HCT116 (cell line): ENCODE data around the gene KCNA3. TPM values are rescaled to one million over a fixed set of nuclear protein-coding genes. Genes with fewer than 3 reads are reported as not detected.

Experiments
- ATAC-seq: fragments of 200-7000 bp; cut with Tn5 transposase; 2 replicates; pipeline ENCODE4 v1.9.1; 2020; ENCODE audit warnings: mild to moderate bottlenecking, moderate library complexity
- BruUV-seq: library from RNA; stranded (reverse); fragments of 400-500 nt; replicated peaks from 2 replicates; lab custom pipeline; 2021; lab: Mats Ljungman, UMichigan
- CTCF ChIA-PET: fragments of 300-600 bp; sonication (Branson Sonifier 250); formaldehyde crosslinking; loops from one replicate; lab custom pipeline; 2021; ENCODE audit warnings: antibody characterized with exemption; lab: Charles Lee
- POLR2A ChIA-PET: fragments of 300-600, 350-600 bp; sonication (Branson Sonifier 250); formaldehyde crosslinking; loops from one replicate; lab custom pipeline; 2021; ENCODE audit warnings: antibody characterized with exemption; lab: Charles Lee
- RAD21 ChIA-PET, 2 experiments: fragments of 300-600 bp; sonication (Branson Sonifier 250); formaldehyde crosslinking; loops; one replicate each; lab custom pipeline; 2023; ENCODE audit warnings: low total read pairs in 2 of 2; ENCODE audit not compliant: uncharacterized antibody in 2 of 2, unreplicated experiment in 2 of 2, low non-redundant PET in 1 of 2; lab: Charles Lee
- DNase-seq: peaks from one replicate; pipeline ENCODE4 v3.0.0-alpha.2; 2010; ENCODE audit warnings: low read depth, low spot score
- H2AFZ ChIP-seq: fragments of 200-600 bp; shearing (Covaris generic), sonication (generic); 2 replicates; pipeline ENCODE4 v1.6.1; 2017; ENCODE audit warnings: low read depth, mixed run types, mixed read lengths, antibody characterized with exemption, low read length; ENCODE audit not compliant: poor library complexity, severe bottlenecking
- H3K27ac ChIP-seq: 2 replicates; pipeline ENCODE4 v1.5.1; 2012; ENCODE audit warnings: low read depth, low read length
- H3K27me3 ChIP-seq: fragments of 200-600 bp; sonication (generic); 2 replicates; pipeline ENCODE4 v1.6.1; 2016; ENCODE audit warnings: mixed run types, low read length, mixed read lengths; ENCODE audit not compliant: insufficient read depth
- H3K36me3 ChIP-seq, 2 experiments: fragments of 200-500 bp in 1 of 2; fragments of 200-600 bp in 1 of 2; sonication (Bioruptor generic) in 1 of 2; sonication (generic) in 1 of 2; 2 replicates each; pipeline versions ENCODE4 v1.5.1 to v1.6.1; 2014 to 2016; ENCODE audit warnings: low read length in 2 of 2, inconsistent platforms in 1 of 2, mixed read lengths in 1 of 2, mixed run types in 1 of 2; ENCODE audit not compliant: insufficient read depth in 2 of 2, control insufficient read depth in 1 of 2
- H3K4me1 ChIP-seq, 2 experiments: fragments of 200-600 bp in 1 of 2; sonication (generic) in 1 of 2; 2 replicates each; pipeline versions ENCODE4 v1.5.1 to v1.6.1; 2012 to 2017; ENCODE audit warnings: low read length in 2 of 2, inconsistent platforms in 1 of 2, mild to moderate bottlenecking in 1 of 2, mixed read lengths in 1 of 2, mixed run types in 1 of 2, moderate library complexity in 1 of 2; ENCODE audit not compliant: insufficient read depth in 2 of 2, control insufficient read depth in 1 of 2
- H3K4me2 ChIP-seq: fragments of 200-600 bp; sonication (generic); 2 replicates; pipeline ENCODE4 v1.6.1; 2017; ENCODE audit warnings: mixed run types, low read length, mixed read lengths
- H3K4me3 ChIP-seq, 2 experiments: fragments of 200-600 bp in 1 of 2; sonication (generic) in 1 of 2; replicated peaks in 1 of 2; 2 replicates each; pipeline ENCODE4 v1.5.1; 2011 to 2016; ENCODE audit warnings: low read length in 2 of 2, control low read depth in 1 of 2, low read depth in 1 of 2, mild to moderate bottlenecking in 1 of 2, mixed read lengths in 1 of 2, mixed run types in 1 of 2
- H3K79me2 ChIP-seq: fragments of 200-600 bp; sonication (generic); 2 replicates; pipeline ENCODE4 v1.6.1; 2017; ENCODE audit warnings: mild to moderate bottlenecking, mixed run types, low read length, moderate library complexity, mixed read lengths; ENCODE audit not compliant: insufficient read depth
- H3K9ac ChIP-seq: fragments of 200-600 bp; sonication (generic); 2 replicates; pipeline ENCODE4 v1.6.1; 2016; ENCODE audit warnings: low read length, mixed read lengths
- H3K9me2 ChIP-seq: fragments of 200-600 bp; sonication (generic), shearing (Covaris generic); 2 replicates; pipeline ENCODE4 v1.6.1; 2017; ENCODE audit warnings: mixed run types, mild to moderate bottlenecking, moderate library complexity; ENCODE audit not compliant: insufficient read depth
- H3K9me3 ChIP-seq, 2 experiments: fragments of 200-500 bp in 1 of 2; fragments of 200-600 bp in 1 of 2; sonication (Bioruptor generic) in 1 of 2; sonication (generic) in 1 of 2; 2 replicates each; pipeline ENCODE4 v1.6.1; 2014 to 2017; ENCODE audit warnings: low read length in 2 of 2, mixed read lengths in 2 of 2, inconsistent platforms in 1 of 2, low read depth in 1 of 2, mild to moderate bottlenecking in 1 of 2, mixed run types in 1 of 2, moderate library complexity in 1 of 2; ENCODE audit not compliant: control insufficient read depth in 1 of 2, insufficient read depth in 1 of 2
- H4K20me1 ChIP-seq: fragments of 200-600 bp; sonication (generic), shearing (Covaris generic); 2 replicates; pipeline ENCODE4 v1.6.1; 2017; ENCODE audit warnings: mixed run types, mild to moderate bottlenecking, moderate library complexity; ENCODE audit not compliant: insufficient read depth
- CBX3 ChIP-seq: IDR thresholded peaks from 2 replicates; pipeline ENCODE4 v1.6.1; 2012; ENCODE audit warnings: low read depth
- CEBPB ChIP-seq: IDR thresholded peaks from 2 replicates; pipeline ENCODE4 v1.6.1; 2012; ENCODE audit warnings: low read depth
- CTCF ChIP-seq, 3 experiments: fragments of 200-600 bp in 1 of 3; sonication (generic) in 1 of 3; IDR thresholded peaks in 2 of 3; conservative IDR thresholded peaks in 1 of 3; 2 replicates each; pipeline ENCODE4 v1.5.1; 2012 to 2017; ENCODE audit warnings: low read depth in 2 of 3, low read length in 2 of 3, antibody characterized with exemption in 1 of 3, borderline replicate concordance in 1 of 3, control low read depth in 1 of 3, mild to moderate bottlenecking in 1 of 3, mixed read lengths in 1 of 3, mixed run types in 1 of 3, moderate library complexity in 1 of 3; ENCODE audit not compliant: insufficient read depth in 1 of 3
- EGR1 ChIP-seq: IDR thresholded peaks from 2 replicates; pipeline ENCODE4 v1.6.1; 2012; ENCODE audit warnings: low read depth
- ELF1 ChIP-seq: IDR thresholded peaks from 2 replicates; pipeline ENCODE4 v1.6.1; 2012; ENCODE audit warnings: low read depth, borderline replicate concordance
- EZH2 ChIP-seq: fragments of 200-600 bp; sonication (generic); IDR thresholded peaks from 2 replicates; pipeline ENCODE4 v1.6.1; 2017; ENCODE audit warnings: antibody characterized with exemption, mixed run types
- EZH2phosphoT487 ChIP-seq: fragments of 200-600 bp; IDR thresholded peaks from 2 replicates; pipeline ENCODE4 v1.6.1; 2018; ENCODE audit warnings: antibody characterized with exemption, borderline replicate concordance
- FOSL1 ChIP-seq: IDR thresholded peaks from 2 replicates; pipeline ENCODE4 v1.6.1; 2012; ENCODE audit warnings: low read depth
- POLR2A ChIP-seq: IDR thresholded peaks from 2 replicates; pipeline ENCODE4 v1.7.0; 2011; ENCODE audit warnings: borderline replicate concordance; ENCODE audit not compliant: insufficient read depth, insufficient read length; ENCODE audit errors: extremely low read depth
- POLR2AphosphoS5 ChIP-seq: IDR thresholded peaks from 2 replicates; pipeline ENCODE4 v1.6.1; 2011; ENCODE audit warnings: mild to moderate bottlenecking, low read depth, low read length, moderate library complexity
- REST ChIP-seq: IDR thresholded peaks from 2 replicates; pipeline ENCODE4 v1.6.1; 2012; ENCODE audit warnings: low read depth
- SIN3A ChIP-seq: IDR thresholded peaks from 2 replicates; pipeline ENCODE4 v1.6.1; 2012; ENCODE audit warnings: low read depth
- SP1 ChIP-seq: IDR thresholded peaks from 2 replicates; pipeline ENCODE4 v1.6.1; 2012; ENCODE audit warnings: low read depth
- SRF ChIP-seq: IDR thresholded peaks from 2 replicates; pipeline ENCODE4 v1.6.1; 2012; ENCODE audit warnings: low read depth
- TCF7L2 ChIP-seq: IDR thresholded peaks from 2 replicates; pipeline ENCODE4 v1.7.0; 2011; ENCODE audit warnings: borderline replicate concordance, inconsistent platforms; ENCODE audit not compliant: insufficient read depth, insufficient read length; ENCODE audit errors: extremely low read depth
- YY1 ChIP-seq: IDR thresholded peaks from 2 replicates; pipeline ENCODE4 v1.6.1; 2011; ENCODE audit warnings: low read length, low read depth, moderate library complexity, mild to moderate bottlenecking; ENCODE audit not compliant: insufficient replicate concordance; ENCODE audit errors: extremely low read depth
- ZBTB33 ChIP-seq: IDR thresholded peaks from 2 replicates; pipeline ENCODE4 v1.6.1; 2011; ENCODE audit warnings: mild to moderate bottlenecking, low read length, moderate library complexity; ENCODE audit not compliant: insufficient replicate concordance; ENCODE audit errors: extremely low read depth
- ZFX ChIP-seq: fragments of 450-650 bp; IDR thresholded peaks from 2 replicates; pipeline ENCODE4 v1.6.1; 2017
- intact Hi-C: fragments of 100-400 bp; cut with micrococcal nuclease; formaldehyde crosslinking; loops from 2 replicates; pipeline ENCODE4 v1.10.0; 2022
- total RNA-seq: library from RNA; stranded (reverse); gene quantifications from one replicate; pipeline ENCODE4 v1.2.1, GENCODE V29; 2021; ENCODE audit not compliant: unreplicated experiment
- TF ChIP-seq, protein P1 (sequence below): IDR thresholded peaks from 2 replicates; pipeline ENCODE4 v1.6.1; 2012

The KCNA3 gene
- total RNA-seq, 1 experiment from 2014 or later = 0.07 TPM

- Histone ChIP-seq H3K27ac (no peak overlapping the region), H3K4me2 (no peak overlapping the region), H3K4me1 (0 out of 4 replicates have a peak, but pooled peaks cover 0 to 3% of the 10 kb centered on the region in 2 experiments), H3K9me2 (no peaks in the 10 kb centered on the region), H4K20me1 (no peaks in the 10 kb centered on the region), H3K9me3 (no peaks in the 10 kb centered on the region), H3K4me3 (no peak overlapping the region), H3K9ac (no peak overlapping the region), H2AFZ (no peak overlapping the region), H3K27me3 (0 out of 2 replicates have a peak, but pooled peaks cover 5% of the 10 kb centered on the region), H3K36me3 (no peaks in the 10 kb centered on the region), H3K79me2 (no peaks in the 10 kb centered on the region)
- DNase-seq (no peak), ATAC-seq (no peak)
- intact Hi-C loops = no loop called here
- ChIA-PET CTCF (no interaction called here), RAD21 (no interaction called here)
- TF ChIP-seq SRF (no peak), SIN3A (no peak), CBX3 (no peak), YY1 (no peak), ZBTB33 (no peak), POLR2AphosphoS5 (no peak), SP1 (no peak), POLR2A (no peak), EZH2 (no peak), ELF1 (no peak), CTCF (IDR thresholded peaks at IDR 0.05 in 2 of 3, conservative IDR thresholded peaks at IDR 0.05 in 1 of 3; ENCODE audit: borderline replicate concordance in 1 of 3, insufficient read depth in 1 of 3, low read depth in 2 of 3, low read length in 2 of 3) (no peak), TCF7L2 (no peak), FOSL1 (no peak), CEBPB (no peak), REST (no peak), EGR1 (no peak), EZH2phosphoT487 (no peak), ZFX (no peak)
- TF ChIP-seq, protein P1, sequence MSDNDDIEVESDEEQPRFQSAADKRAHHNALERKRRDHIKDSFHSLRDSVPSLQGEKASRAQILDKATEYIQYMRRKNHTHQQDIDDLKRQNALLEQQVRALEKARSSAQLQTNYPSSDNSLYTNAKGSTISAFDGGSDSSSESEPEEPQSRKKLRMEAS = no peak
- TF ChIP-seq, all 23 proteins: peak for 0
- POLR2A ChIA-PET = no interaction called here
- BruUV-seq = no TSS peak
Measured at GRCh38 chr1:110628323-110629105, 46.2 kb downstream of the KCNA3 start.
